CD4-positive, alpha-beta T cell treated with Interferon gamma for 1 hour (primary cell): ENCODE results near the gene AKAIN1.

Source experiments
- DNase-seq: peaks from one replicate; pipeline ENCODE4 v3.0.0-alpha.2; 2020

Gene AKAIN1

DNA sequence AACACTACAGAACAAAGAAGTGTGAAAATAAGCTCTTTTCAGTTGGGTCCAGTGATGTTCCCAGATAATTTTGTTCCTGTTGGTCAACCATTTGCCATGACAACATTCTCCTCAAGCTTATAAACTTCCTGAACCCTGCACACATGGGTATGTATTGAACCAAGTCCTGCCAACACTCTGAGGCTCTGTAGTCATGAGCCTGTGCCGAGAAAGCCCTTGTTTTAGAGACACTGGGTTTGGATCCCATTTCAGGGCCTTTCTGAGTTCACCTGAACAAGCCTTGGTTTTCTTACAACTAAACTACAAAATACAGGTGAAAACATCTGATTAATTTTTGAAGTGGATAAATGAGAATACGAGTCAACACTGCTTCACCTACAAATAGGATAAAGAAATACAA, 38.5 kb downstream of the AKAIN1 start:
- no peak for DNase-seq

- no peak for DNase-seq
Observed at GRCh38 chr18:5158172-5158571, 38.9 kb downstream of the AKAIN1 start.

DNA sequence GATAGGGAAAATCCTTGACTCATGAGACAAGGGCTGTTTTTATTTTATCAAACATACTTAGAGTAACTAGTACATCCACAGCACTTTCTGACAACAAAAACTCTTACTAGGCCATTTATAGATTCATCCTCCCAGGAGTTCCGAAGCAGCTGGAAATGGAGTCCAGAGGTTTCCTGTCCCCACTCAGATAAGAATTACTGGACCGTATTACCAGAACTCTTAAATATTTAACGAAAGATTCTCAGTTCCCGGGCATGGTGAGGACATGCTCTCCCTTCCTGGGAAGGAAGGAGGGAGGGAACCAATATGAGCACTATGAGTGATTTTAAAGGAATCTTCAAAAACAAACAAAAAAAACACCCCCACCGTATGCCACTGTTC, 41.2 kb downstream of the AKAIN1 start:
- no peak for DNase-seq

- no peak for DNase-seq
Observed at GRCh38 chr18:5155218-5155906, 41.7 kb downstream of the AKAIN1 start.

DNA sequence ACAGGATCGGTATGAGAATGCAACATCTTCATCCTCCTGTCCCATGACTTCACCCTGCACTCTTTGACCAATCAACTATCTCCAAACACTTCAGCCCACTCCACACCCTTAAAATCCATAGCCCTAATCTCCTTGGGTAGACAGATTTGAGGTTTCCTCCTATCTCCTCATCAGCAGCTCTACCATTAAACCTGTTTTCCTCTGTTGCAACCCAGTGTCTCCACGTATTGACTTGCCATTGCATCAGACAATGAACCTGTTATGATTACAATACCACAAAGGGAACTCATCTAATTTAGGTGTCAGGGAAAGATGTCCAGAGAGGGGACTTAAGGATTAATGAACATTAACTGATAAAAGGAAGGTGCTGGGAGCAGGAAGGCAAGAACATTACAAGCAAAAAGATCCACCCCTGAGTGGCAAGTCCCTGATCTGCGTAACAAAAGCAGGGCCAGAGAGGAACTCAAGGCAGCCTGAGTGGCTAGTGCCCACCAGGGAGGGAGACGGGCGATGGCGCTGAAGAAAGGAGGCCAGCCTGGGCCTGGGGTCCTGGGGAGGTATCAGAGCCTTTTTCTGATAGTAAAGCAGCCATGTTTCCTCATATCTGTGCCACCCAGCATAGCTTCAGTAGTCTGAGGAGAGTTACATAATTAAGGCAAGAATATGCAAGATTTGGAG, 44.6 kb downstream of the AKAIN1 start:
- DNase-seq: no peak

GRCh38 chr18:5150894-5151293, 46.2 kb downstream of the AKAIN1 start:
- DNase-seq: no peak

GRCh38 chr18:5146093-5146492, 51.0 kb downstream of the AKAIN1 start:
- DNase-seq: no peak

DNA sequence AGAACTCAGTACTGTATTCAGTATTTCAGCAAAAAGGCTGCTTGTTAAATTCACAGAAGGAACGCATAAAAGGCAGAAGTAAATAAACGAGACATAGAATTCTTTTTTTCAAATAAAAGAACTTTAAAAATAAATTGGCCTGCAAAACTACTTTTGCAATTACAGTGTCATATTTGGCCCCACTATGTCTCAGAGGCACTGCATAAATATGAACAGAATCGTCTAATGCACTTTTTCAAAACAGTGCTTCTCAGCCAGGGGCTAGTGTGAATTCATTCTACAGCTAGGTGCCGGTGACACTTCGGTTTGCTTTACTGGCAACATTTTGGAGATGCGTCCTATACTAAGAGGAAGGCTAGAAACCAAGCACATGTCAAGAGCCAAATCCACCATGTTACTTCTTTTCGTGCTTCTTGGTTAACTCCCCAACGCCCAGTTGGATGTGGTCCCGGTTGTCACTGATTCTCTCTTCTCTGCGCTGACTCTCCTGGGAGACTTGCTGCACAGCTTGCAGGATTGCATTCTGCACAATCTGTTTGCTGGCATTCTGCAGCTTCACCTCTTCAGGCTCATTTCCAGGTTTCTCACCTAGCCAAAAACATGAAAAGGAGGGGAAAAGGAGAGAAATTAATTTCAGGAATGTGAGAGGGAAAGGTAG, 51.8 kb downstream of the AKAIN1 start:
- no peak for DNase-seq

DNA sequence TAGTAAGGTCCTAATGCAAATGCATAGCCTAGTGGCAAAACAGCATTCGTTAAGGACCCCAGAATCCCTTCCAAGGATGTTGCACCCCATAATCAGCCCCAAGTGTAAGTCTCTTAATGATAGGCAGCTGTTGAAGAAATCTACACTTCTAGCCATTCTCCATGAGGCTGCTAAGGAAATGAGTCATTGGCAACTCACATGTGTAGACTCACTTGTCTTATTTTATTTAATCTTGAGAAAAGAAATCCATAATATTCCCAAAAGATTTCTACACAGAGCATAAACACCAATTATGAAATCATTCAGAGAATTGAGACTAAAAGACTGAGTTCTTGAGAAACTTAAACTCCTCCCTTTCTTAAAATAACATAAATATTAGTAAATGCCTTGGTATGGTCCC, 52.4 kb downstream of the AKAIN1 start:
- DNase-seq: no peak

- no peak for DNase-seq
Observed at GRCh38 chr18:5142859-5143258, 54.2 kb downstream of the AKAIN1 start.

DNA sequence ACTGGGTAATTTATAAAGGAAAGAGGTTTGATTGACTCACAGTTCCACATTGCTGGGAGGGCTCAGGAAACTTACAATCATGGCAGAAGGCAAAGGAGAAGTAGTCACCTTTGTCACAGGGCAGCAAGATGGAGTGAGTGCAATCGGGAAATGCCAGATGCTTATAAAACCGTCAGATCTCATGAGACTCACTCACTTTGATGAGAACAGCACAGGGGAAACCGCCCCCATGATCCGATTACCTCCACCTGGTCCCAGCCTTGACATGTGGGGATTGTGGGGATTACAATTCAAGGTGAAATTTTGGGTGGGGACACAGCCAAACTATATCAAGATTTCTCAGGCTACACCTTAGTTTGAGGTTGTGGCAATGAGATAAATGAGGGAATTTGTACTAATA, 54.9 kb downstream of the AKAIN1 start:
- no peak for DNase-seq

DNA sequence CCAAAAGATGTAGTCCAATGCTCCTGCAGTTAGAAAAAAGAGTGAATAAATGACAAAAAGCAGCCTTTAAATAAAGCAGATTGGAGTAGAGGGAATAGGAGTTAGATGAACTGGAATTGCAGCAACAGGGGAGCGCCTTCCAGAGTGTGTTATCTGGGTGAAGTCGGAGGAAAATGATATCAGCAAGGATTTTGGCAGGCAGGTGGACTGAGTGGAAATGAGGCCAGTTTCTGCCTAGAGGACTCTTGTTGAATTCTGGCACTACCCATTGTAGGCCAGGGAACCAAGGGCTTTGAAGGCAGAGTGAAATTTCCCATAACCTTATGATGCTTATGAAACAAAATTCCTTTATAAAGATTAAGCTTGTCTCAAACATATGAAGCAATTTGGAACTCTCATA, 59.8 kb downstream of the AKAIN1 start:
- DNase-seq: no peak

GRCh38 chr18:5132987-5133386, 64.1 kb downstream of the AKAIN1 start:
- DNase-seq: no peak

DNA sequence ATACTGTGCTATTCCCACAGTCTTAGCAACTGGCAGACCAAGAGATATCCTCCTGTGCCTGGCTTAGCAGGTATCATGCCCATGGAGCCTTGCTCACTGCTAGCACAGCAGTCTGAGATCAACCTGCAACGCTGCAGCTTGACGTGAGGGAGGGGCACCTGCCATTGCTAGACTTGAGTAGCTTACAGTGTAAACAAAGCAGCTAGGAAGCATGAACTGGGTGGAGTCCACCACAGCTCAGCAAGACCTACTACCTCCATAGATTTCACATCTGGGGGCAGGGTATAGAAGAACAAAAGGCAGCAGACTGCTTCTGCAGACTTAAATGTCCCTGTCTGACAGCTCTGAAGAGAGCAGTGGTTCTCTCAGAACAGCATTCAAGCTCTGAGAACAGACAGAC, 74.8 kb downstream of the AKAIN1 start:
- no peak for DNase-seq

DNA sequence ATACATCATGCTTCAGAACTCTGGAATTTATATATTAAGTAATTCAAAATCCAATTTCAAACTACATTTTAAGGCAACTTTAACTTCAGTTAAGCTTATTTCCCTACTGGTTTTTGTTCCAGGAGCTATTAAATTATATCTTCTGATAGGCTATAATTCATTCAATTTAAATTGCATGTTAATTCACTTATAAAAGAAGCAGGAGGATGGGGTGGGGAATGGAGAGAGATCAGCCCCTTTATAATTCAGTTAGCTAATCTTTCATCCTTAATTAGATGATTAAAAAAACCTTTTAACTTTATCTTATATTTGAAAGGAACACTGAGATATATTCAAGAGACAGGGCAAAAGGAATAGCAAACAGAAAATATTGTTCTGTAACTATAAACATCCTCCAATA, 86.8 kb downstream of the AKAIN1 start:
- no peak for DNase-seq

DNA sequence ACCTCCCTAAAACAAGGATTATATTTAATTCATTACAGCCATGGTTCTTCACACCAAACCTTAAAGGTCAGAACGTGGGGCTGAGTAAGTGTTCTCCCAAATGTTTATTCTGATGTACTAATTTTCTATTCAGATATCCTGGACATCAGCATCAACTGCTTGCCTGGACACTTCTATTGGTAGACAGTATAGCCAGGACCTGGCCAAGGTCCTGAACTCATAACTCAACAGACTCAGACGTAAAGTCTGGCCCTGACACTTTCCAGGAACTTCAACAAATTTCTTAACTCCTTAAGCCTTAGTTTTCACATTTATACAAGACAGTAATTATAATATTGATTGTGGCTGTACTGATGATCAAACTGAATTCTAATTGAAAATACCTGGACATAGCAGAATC, 89.1 kb downstream of the AKAIN1 start:
- no peak for DNase-seq

GRCh38 chr18:5106730-5107129, 90.3 kb downstream of the AKAIN1 start:
- DNase-seq: no peak

- no peak for DNase-seq
Observed at GRCh38 chr18:5104246-5104645, 92.8 kb downstream of the AKAIN1 start.

DNA sequence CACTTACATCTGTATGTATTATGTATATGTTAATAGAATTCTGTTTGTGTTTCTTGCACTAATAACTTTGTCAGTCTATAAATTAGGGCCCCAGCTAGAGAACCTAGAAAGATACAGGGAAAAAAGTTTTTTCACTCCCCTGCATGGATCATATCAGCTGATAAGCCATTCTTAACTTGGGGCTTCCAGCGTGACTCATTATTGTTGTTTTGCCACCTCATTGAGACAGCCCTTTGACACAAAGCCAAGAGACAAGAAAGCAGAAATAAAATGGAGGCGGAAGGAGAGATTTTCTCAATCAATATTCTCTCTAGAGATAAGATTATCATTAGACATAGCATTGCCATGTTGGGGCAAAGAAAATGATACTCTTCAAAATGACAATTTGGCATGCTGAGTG, 93.4 kb downstream of the AKAIN1 start:
- DNase-seq: no peak

- DNase-seq: no peak
Observed at GRCh38 chr18:5103286-5103685, 93.8 kb downstream of the AKAIN1 start.

GRCh38 chr18:5097116-5097703, 99.8 kb downstream of the AKAIN1 start:
- no peak for DNase-seq

DNA sequence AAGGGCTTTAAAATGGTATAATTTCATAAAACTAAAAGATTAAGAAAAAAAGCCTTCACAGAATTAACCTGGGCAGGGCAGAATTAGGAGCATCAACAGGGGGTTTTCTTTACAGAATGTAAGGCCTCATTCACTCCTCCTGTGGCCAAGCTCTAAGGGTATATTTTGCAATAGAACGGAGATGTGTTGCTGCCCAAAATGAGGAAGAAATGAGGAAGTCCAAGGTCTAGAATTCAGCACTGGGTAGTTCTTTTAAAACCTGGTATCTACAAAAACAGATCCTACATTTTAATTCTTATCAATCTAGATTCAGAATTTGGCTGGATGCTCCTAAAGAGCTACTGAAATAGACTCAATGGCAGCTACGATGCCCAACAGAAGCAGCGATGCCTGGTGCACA, 101.8 kb downstream of the AKAIN1 start:
- no peak for DNase-seq

GRCh38 chr18:5093902-5094301, 103.2 kb downstream of the AKAIN1 start:
- no peak for DNase-seq
